ENCODE data around the gene KLHL4.

- TF ChIP-seq CTCF (IDR thresholded peaks at IDR 0.05) (no peak), EP300 (IDR thresholded peaks at IDR 0.05) (no peak), POLR2A (IDR thresholded peaks at IDR 0.05) (no peak), POLR2AphosphoS5 (IDR thresholded peaks at IDR 0.05) (no peak)
These were observed 116.8 kb downstream of the KLHL4 start for GRCh38 chrX:87634361-87634760.

Data from gastroesophageal sphincter (tissue), 3 donors.